Activated naive CD4-positive, alpha-beta T cell treated with anti-CD3 and anti-CD28 coated beads, Interleukin-2, amount 10 ng/mL, durations not matched to agents 7 days and 5 days (primary cell): ENCODE results near the gene NDUFA3.

Experiments used
- CTCF ChIA-PET: fragments of 350-600 bp; sonication (Branson Sonifier 250); formaldehyde crosslinking; loops from one replicate; lab custom pipeline; 2021; ENCODE audit warnings: antibody characterized with exemption; lab: Charles Lee
- DNase-seq: peaks from one replicate; pipeline ENCODE4 v3.0.0-alpha.2; 2020
- H3K27ac Mint-ChIP-seq: one replicate; pipeline ENCODE4 v1.8.0; 2021; ENCODE audit warnings: mild to moderate bottlenecking, moderate library complexity, mixed read lengths
- H3K27me3 Mint-ChIP-seq: one replicate; pipeline ENCODE4 v1.8.0; 2021; ENCODE audit warnings: mild to moderate bottlenecking, mixed read lengths
- H3K36me3 Mint-ChIP-seq: one replicate; pipeline ENCODE4 v1.8.0; 2021; ENCODE audit warnings: mixed read lengths
- H3K4me1 Mint-ChIP-seq: one replicate; pipeline ENCODE4 v1.8.0; 2021; ENCODE audit warnings: mixed read lengths
- H3K4me3 Mint-ChIP-seq: one replicate; pipeline ENCODE4 v1.8.0; 2021; ENCODE audit warnings: mild to moderate bottlenecking, moderate library complexity, mixed read lengths
- H3K9me3 Mint-ChIP-seq: one replicate; pipeline ENCODE4 v1.8.0; 2021; ENCODE audit warnings: mixed read lengths

The NDUFA3 gene

GRCh38 chr19:54124393-54124792 lies 21.7 kb downstream of the NDUFA3 start:
- Mint-ChIP-seq H3K4me3 (no peak overlapping the region), H3K4me1 (no peaks in the 10 kb centered on the region), H3K36me3 (peaks cover 33% of the 10 kb centered on the region), H3K27ac (no peak overlapping the region), H3K9me3 (no peaks in the 10 kb centered on the region), H3K27me3 (no peaks in the 10 kb centered on the region)
- DNase-seq: no peak
- CTCF ChIA-PET: no interaction called here

- Mint-ChIP-seq H3K36me3 (peaks cover 34% of the 10 kb centered on the region), H3K9me3 (no peaks in the 10 kb centered on the region), H3K27ac (no peak overlapping the region), H3K27me3 (no peaks in the 10 kb centered on the region), H3K4me3 (no peak overlapping the region), H3K4me1 (no peaks in the 10 kb centered on the region)
- CTCF ChIA-PET: no interaction called here
- no peak for DNase-seq
Observed at GRCh38 chr19:54125713-54126112, 23.1 kb downstream of the NDUFA3 start.

- Mint-ChIP-seq H3K27ac (peak overlapping the region; percentile 12), H3K4me1 (no peaks in the 10 kb centered on the region), H3K9me3 (no peaks in the 10 kb centered on the region), H3K27me3 (no peaks in the 10 kb centered on the region), H3K36me3 (peaks cover 31% of the 10 kb centered on the region), H3K4me3 (no peak overlapping the region)
- no peak for DNase-seq
- CTCF ChIA-PET: no interaction called here
Observed at GRCh38 chr19:54127688-54128440, 25.2 kb downstream of the NDUFA3 start.

GRCh38 chr19:54128441-54128725 lies 25.7 kb downstream of the NDUFA3 start:
- Mint-ChIP-seq H3K36me3 (peaks cover 28% of the 10 kb centered on the region), H3K9me3 (no peaks in the 10 kb centered on the region), H3K4me3 (no peak overlapping the region), H3K27me3 (no peaks in the 10 kb centered on the region), H3K4me1 (no peaks in the 10 kb centered on the region), H3K27ac (no peak overlapping the region)
- DNase-seq: no peak
- CTCF ChIA-PET: no interaction called here

- H3K9me3 Mint-ChIP-seq: no peaks in the 10 kb centered on the region
- CTCF ChIA-PET: no interaction called here
Observed at GRCh38 chr19:54128796-54129616, 26.4 kb downstream of the NDUFA3 start.

DNA sequence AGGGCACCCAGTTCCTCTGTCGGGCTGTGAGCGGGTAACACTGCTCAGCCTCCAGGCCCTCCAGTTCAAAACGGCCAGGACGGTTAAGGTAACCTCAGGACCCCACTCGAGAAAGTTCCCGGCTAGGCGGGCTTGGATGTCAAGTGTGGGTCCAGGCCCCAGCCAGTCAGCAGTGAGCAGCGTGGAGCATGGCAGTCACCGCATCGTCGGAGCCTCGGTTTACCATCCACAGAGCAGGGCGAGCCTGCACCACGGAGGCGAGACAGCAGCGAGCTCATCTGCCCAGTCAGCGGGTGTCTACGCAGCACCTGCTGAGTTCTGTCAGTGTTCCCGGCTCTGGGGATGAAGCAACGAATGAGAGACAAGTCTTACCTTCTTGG lies 27.0 kb downstream of the NDUFA3 start:
- no peak for DNase-seq
- Mint-ChIP-seq H3K27me3 (peaks cover 5% of the 10 kb centered on the region), H3K27ac (no peak overlapping the region), H3K4me3 (no peak overlapping the region), H3K9me3 (peaks cover 3% of the 10 kb centered on the region), H3K36me3 (peaks cover 25% of the 10 kb centered on the region), H3K4me1 (peaks cover 5% of the 10 kb centered on the region)
- CTCF ChIA-PET: no interaction called here

More at GRCh38 chr19:54128796-54129616, 26.4 kb downstream of the NDUFA3 start:
- no peaks in the 10 kb centered on the region for H3K27me3 Mint-ChIP-seq
- H3K4me1 Mint-ChIP-seq: no peaks in the 10 kb centered on the region
- no peak overlapping the region for H3K27ac Mint-ChIP-seq
- peaks cover 26% of the 10 kb centered on the region for H3K36me3 Mint-ChIP-seq
- no peak overlapping the region for H3K4me3 Mint-ChIP-seq
- no peak for DNase-seq

- Mint-ChIP-seq H3K27me3 (peaks cover 7% of the 10 kb centered on the region), H3K4me1 (peaks cover 19% of the 10 kb centered on the region), H3K27ac (no peak overlapping the region), H3K9me3 (peaks cover 3% of the 10 kb centered on the region), H3K4me3 (no peak overlapping the region), H3K36me3 (peaks cover 14% of the 10 kb centered on the region)
- DNase-seq: peak; percentile 26
- CTCF ChIA-PET: no interaction called here
Observed at GRCh38 chr19:54133312-54133956, 30.8 kb downstream of the NDUFA3 start.

DNA sequence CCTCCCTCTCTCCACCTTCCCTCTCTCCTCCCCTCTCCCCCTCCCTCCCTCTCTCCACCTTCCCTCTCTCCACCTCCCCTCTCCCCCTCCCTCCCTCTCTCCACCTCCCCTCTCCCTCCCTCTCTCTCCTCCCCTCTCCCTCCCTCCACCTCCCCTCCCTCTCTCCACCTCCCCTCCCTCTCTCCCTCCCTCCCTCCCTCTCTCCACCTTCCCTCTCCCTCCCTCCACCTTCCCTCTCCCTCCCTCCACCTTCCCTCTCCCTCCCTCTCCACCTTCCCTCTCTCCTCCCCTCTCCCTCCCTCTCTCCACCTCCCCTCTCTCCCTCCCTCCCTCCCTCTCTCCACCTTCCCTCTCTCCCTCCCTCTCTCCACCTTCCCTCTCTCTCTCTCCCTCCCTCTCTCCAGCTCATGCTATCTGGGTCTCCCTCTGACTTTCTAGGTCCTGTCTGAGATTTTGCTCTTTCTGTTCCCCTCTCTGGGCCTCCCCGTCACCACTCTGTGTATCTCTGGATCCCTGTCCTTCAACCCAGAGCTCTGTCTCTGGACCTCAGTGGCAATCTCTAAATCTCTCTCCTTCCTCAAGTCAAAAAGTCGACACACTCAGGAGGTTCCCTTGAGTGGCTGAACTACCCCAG lies 31.4 kb downstream of the NDUFA3 start:
- H3K27me3 Mint-ChIP-seq: peaks cover 7% of the 10 kb centered on the region
- peaks cover 25% of the 10 kb centered on the region for H3K4me1 Mint-ChIP-seq
- H3K9me3 Mint-ChIP-seq: peaks cover 3% of the 10 kb centered on the region
- peaks cover 20% of the 10 kb centered on the region for H3K36me3 Mint-ChIP-seq
- H3K27ac Mint-ChIP-seq: no peak overlapping the region
- CTCF ChIA-PET: no interaction called here
- DNase-seq: no peak
- H3K4me3 Mint-ChIP-seq: no peak overlapping the region

DNA sequence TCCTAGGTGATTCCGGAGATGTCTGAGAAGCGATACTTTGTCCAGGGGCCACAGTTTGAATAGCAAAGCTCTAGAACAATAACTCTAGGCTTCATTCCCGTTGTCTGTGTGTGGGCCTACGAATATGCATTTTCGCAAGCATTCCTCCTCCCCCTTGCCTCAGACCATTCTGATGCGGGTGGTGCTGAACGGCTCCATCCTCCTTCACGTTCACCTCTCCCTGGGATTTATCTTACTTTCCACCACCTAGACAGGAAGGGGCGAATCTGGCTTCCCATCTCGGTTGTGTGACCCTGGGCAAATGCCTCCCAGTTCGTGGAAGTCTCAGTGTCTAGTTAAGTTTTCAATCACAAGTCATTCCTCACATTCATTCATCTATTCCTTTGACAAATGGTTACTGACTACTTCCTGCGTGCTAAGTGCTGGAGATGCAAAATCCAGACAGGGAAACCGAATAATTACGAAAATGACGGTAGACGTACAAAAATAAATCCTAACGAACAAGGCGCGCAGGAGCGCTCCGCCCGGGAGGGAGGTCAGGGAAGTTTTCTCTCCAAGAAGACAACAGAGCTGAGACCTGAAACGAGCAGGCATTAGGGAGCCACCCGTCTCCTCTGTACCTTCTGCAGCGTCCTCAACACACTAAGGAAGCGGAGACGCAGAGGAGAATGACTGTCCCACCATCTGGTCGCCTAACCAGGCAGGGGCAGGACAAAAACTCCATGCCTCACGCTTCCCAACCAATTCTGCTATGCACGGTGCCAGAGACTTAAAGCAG lies 33.6 kb downstream of the NDUFA3 start:
- no peak for DNase-seq
- Mint-ChIP-seq H3K27ac (peak overlapping the region; percentile 91), H3K27me3 (peaks cover 7% of the 10 kb centered on the region), H3K4me3 (peak overlapping the region; percentile 80), H3K4me1 (peaks cover 43% of the 10 kb centered on the region), H3K36me3 (peaks cover 26% of the 10 kb centered on the region), H3K9me3 (peaks cover 3% of the 10 kb centered on the region)
- CTCF ChIA-PET: interaction anchor here (1.0 to 1.1 kb wide), 2 partner anchors 19 to 29 kb away, joined by 3 to 4 read pairs; no protein-coding TSS in a partner anchor

GRCh38 chr19:54136864-54137698 lies 34.4 kb downstream of the NDUFA3 start:
- Mint-ChIP-seq H3K27ac (peak overlapping the region; percentile 91), H3K36me3 (peaks cover 26% of the 10 kb centered on the region), H3K9me3 (peaks cover 3% of the 10 kb centered on the region), H3K27me3 (peaks cover 7% of the 10 kb centered on the region), H3K4me1 (peaks cover 50% of the 10 kb centered on the region), H3K4me3 (peak overlapping the region; percentile 80)
- peak; percentile 100 for DNase-seq
- CTCF ChIA-PET: interaction anchor here (0.6 to 1.6 kb wide), 5 partner anchors 20 to 90 kb away, joined by 3 to 4 read pairs (median 3); partner anchors contain the start of gene LENG1

- H3K27ac Mint-ChIP-seq: peak within 1 kb of the TSS; percentile 91
- peaks cover 3% of the 10 kb centered on the region for H3K9me3 Mint-ChIP-seq
- peaks cover 50% of the 10 kb centered on the region for H3K4me1 Mint-ChIP-seq
- CTCF ChIA-PET: interaction anchor here (0.6 to 1.6 kb wide), 3 partner anchors 21 to 41 kb away, joined by 3 to 4 read pairs (median 3); partner anchors contain the start of gene LENG1
- peaks cover 7% of the 10 kb centered on the region for H3K27me3 Mint-ChIP-seq
- peak within 1 kb of the TSS; percentile 80 for H3K4me3 Mint-ChIP-seq
- H3K36me3 Mint-ChIP-seq: peaks cover 32% of the 10 kb centered on the region
- DNase-seq: peak; percentile 65
Observed at GRCh38 chr19:54137699-54138488, 35.2 kb downstream of the NDUFA3 start, which contains the start of gene CNOT3. Gene CNOT3 (plus strand): TSS chr19:54137762. CDS start chr19:54142979, 5,217 bp downstream.
